Kidney capillary endothelial cell (primary cell): ENCODE data around the gene LMTK3.
"Not testable (repeated sequence)": the region's sequence is repeated elsewhere in the genome, so short reads cannot be mapped to it uniquely, and the experiment has no call there.

Experiments
- DNase-seq: peaks from one replicate; pipeline ENCODE4 v3.0.0-alpha.2; 2018; ENCODE audit warnings: low spot score

LMTK3 gene

GRCh38 chr19:48506138-48506733 lies 5.4 kb downstream of the LMTK3 start:
- DNase-seq, result no peak

GRCh38 chr19:48502350-48503018 lies 9.2 kb downstream of the LMTK3 start:
- DNase-seq, result no peak

DNA sequence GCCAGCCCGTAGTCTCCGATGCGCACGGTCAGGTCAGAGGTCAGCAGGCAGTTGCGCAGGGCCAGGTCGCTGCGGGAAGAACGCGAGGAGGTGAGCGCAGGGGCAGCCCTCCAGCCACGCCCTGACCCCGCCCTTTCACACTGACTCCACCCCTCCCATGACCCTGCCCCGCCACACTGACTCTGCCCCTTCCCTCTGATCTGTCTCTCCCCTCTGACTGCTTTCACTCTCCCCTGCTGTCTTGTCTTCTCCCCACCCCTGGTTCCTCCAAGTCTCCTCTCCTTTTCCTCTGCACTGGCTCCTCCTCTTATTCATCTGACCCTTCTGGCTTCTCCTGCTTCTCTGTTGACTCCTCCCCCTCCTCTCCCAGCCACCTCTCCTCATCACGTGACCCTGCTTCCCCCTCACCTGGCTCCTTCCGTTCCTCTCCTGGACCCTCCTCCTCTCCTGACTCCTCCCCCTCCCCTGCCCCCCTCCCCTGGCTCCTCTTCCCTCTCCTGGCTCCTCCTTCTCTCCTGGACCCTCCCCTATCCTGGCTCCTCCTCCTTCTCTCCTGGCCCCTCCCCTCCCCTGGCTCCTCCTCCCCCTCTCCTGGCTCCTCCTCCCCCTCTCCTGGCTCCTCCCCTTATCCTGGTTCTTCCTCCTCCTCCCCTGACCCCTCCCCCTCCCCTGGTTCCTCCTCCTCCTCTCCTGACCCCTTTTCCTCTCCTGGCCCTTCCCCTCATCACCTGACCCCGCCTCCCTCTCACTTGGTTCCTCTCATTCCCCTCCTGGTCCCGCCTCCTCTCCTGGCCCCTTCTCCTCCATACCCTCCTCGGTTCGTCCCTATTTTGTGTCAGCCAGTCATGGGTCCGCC lies 9.9 kb downstream of the LMTK3 start:
- DNase-seq, result no peak

DNA sequence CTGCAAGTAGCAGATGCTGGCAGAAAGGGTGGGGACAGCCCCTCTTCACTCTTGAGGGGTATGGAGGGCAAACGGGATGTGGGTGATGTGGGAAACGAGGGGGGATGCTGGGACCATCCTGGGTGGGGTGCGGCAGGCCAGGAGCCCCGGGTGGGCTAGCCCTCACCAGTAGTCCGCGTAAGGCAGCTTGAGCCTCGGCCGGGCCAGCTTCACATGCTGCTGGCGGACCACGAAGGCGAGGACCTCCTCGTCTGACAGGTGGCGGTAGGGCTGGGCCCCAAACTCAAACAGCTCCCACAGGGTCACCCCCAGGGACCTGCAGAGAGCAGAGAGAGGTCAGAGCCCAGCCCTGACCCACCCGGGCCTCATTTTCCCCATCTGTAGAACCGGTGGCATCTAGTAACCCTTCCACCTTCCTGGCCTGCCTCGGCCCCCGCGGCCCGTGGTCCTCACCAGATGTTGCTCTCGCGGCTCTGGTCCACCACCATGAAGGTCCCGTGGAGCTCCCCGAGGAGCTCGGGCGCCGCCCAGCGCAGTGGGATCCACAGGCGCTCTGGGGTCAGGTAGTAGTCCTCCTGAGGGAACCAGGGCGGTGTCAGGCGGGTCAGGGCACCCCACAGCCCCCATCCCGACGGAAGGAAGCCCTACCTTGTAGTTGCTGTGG lies 10.7 kb downstream of the LMTK3 start:
- no peak for DNase-seq

- no peak for DNase-seq
These were observed 12.1 kb downstream of the LMTK3 start for GRCh38 chr19:48499316-48500090.

DNA sequence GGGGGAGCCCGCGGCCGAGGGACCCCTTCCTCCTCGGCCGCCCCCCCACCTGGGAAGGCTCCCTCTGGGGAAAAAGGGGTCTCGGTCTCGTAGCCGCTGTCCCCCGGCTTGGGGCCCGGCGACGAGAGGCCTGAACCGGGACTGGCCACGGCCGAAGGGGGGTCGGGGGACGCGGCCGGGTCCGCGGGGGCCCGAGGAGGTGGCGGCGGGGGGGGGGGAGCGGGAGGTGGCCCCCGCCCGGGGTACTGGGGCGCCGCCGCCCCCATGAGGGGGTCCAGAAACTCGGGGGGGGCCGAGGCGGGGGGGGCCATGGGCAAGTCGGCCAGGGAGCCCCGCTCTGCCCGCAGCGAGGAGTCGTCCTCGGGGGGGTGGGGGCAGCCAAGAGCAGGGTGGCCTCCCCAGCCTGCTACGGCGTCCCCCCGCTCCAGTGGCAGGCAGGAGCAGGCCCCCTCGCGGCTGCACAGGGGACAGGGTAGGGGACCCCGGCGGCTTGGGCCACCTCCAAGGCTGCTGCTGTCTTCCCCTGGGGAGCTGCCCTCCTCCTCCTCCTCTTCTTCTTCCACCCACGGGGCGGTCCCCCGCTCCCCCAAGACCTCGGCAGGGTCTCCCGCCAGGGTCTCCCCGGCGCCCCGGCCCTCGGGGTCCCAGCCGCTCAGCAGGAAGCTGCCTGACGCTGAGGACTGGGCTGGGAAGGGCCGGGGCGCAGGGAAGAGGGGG lies 12.9 kb downstream of the LMTK3 start:
- DNase-seq, result no peak

DNA sequence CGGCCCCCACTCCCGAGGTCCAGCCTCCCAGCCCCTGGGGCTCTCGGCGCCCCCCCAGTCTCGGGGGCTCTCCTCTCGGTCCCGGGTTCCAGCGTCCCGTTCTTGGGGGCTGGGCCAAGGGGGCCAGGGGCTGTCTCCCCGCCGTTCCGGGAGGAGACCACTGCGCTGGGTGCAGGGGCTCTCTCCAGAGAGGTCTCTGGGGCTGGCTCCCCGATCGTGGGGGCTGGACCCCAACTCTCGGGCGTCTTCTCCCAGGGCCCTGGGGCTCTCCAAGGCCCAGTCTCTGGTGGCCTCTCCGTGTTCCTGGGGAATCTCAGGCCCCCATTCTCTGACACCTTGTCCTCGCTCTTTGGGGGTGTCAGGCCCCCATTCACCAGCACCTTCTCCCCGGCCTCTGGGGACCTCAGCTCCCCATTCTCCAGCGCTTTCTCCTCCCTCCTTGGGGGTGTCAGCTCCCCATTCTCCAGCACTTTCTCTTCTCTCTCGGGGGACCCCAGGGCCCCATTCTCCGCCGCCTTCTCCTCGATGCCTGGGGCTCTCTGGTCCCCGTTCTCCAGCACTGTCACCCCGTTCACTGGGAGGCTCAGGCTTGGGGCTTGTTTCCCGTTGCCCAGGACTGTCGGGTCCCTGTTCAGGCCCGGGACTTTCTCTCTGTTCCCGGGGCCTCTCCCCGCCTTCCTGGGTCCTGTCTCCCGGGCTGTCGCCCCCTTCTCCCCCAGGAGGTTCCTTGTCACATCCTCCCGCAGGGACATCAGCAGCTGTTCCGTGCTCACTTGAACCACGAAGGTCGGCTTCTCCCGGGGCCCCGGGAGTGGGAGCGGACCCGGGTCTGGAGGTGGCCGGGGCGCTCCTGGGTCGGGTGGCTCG lies 13.7 kb downstream of the LMTK3 start:
- DNase-seq, result no peak

- DNase-seq, result no peak
These were observed 14.5 kb downstream of the LMTK3 start for GRCh38 chr19:48496959-48497727.

GRCh38 chr19:48495396-48495795 lies 16.2 kb downstream of the LMTK3 start:
- peak; percentile 84 for DNase-seq

DNA sequence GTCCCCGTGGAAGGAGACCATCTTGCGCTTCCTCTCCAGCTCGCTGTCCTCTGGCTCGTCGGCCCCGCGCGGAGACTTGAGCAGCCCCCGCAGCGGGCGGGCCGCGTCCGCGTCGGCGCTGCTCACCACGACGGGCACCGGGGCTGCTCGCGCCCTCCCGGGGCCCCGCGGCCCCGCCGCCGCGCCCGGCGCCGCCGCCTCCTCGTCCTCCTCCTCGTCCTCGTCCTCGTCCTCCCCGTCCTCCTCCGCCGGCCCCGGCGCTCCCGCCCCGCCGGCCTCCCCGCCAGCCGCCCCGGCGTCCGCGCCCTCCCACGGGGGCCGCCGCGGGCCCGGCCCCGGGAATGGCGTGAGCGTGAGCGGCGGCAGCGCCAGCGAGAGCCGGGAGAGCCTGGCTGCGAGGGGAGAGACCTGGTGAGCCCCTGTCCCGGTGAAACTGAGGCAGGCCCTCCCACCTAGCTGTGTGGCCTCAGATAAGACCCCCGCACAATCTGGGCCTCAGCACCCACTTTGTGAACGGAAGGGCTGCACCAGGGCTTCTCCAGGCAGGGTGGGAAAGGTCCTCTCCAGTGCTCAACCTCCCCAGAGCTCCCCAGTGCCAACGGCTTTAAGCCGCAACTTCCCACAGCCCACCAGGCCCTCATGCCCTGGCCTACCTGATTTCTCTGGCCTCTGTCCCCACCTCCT lies 17.8 kb downstream of the LMTK3 start:
- DNase-seq, result no peak

DNA sequence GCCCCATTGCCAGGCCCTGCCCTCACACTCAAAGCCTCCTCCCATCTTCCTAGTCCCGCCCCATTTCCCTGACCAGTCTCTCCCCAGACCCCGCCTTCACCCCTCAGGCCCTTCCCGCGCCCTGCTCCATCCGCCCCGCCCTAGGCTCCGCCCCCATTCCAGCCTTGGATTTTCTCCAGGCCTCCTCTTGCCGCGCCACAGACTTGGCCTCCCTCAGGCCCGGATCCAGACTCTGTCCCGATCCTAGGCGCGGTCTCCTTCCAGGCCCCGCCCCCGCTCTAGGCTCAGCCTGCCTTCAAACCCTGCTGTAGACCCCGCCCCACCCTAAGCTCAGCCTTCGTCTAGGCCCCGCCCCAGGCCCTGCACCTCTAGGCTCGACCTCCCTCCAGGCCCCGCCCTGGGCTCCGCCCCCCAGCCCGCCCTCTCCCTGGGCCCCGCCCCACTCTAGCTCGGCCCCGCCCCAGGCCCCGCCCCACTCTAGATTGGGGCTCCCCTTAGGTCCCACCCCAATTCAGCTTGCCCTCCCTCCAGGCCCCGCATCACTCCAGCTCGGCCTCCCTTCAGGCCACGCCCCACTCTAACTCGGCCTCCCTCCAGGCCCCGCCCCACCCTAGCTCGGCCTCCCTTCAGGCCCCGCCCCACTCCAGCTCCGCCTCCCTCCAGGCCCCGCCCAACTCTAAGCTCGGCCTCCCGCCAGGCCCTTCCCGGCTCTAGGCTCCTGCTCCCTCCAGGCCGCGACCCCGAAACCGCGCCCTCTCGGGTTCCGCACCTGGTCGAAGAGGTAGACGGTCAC lies 18.5 kb downstream of the LMTK3 start:
- DNase-seq, result peak; percentile 95

DNA sequence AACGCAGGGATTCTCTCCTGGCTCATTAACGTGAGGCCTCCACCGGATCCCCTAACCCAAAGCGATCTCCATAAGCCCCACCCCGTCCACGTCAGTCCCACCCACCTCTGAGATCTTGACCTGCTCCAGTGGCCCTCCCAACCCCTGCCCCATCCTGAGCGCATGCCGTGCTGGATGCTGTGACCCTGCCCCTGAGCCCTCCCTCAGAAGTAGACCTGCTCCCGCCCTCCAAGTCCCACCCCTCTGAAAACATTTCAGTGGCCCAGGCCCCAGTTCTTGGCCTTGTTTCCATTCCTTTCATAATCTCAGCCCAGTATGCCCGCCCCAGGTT lies 19.9 kb downstream of the LMTK3 start:
- no peak for DNase-seq

- DNase-seq, result no peak
These were observed 20.4 kb downstream of the LMTK3 start for GRCh38 chr19:48490981-48491792.

DNA sequence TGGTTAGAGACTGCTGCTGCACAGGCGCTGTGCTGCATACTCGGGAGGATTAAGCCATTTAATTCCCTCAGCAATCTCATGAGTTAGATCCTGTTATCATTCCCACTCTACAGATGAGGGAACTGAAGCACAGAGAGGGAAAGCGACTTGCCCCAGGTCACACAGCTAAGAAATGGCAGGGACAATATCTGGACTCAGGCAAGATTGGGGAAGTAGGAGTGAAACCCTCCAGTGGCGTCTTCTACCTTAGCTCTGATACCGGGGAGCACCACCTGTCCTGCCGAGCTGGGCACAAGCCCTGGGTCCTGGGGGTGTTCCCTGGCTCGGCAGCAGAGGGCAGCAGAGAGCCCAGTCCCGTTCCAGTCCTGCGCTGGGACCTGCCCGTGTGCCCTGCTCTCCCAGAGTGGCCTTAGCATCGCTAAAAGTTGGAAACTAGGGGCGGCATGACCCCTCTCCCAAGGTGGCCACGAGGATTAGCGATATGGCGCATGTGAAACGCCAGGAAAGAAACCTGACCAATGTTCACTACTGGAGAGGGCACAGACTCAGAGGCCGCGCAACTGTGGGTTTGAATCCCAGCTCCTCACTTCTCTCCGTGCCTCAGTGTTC lies 21.9 kb downstream of the LMTK3 start:
- DNase-seq, result no peak

DNA sequence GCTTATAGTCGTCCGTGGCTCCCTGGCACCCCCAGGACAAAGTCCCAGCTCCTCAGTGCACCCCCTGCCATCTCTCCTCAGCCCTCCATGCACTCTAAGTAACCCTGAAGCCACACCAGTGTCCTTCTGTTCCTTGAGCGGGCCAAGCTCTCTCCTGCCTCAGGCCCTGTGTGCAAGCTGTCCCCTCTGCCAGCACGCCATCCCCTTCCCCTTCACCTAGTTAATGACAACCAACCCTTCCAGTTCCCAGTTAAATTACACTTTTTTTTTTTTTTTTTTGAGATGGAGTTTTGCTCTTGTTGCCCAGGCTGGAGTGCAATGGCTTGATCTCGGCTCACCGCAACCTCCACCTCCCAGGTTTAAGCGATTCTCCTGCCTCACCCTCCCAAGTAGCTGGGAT lies 23.2 kb downstream of the LMTK3 start:
- DNase-seq, result not testable (repeated sequence)

- no peak for DNase-seq
These were observed 23.7 kb downstream of the LMTK3 start for GRCh38 chr19:48487948-48488347.

DNA sequence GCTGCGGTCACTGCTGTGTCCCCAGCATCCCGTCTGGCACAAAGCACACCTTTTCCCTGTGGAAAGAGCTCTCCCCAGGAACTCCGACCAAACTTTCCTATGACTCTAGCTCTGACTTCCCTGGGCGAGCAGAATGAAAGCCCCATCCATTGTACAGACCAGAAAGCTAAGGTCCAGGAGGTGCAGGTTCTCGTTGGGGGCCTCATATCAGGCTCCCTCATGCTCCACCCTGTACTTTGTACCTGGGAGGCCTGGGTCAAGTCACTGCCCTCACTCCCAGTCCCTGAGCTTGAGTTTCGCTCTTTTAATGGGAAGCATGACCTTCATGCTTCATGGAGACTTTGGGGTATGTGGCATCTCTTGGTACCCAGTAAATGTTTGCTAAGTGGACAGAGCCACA lies 24.1 kb downstream of the LMTK3 start:
- no peak for DNase-seq
